GM12878 (cell line): ENCODE data around the gene SPOP.

Experiments
- BACH1 ChIP-seq: fragments of 450-650 bp; IDR thresholded peaks from 2 replicates; pipeline ENCODE4 v1.6.1; 2017; ENCODE audit warnings: mild to moderate bottlenecking, borderline replicate concordance
- BMI1 ChIP-seq: fragments of 450-650 bp; IDR thresholded peaks from 2 replicates; pipeline ENCODE4 v1.6.1; 2016; ENCODE audit warnings: mild to moderate bottlenecking, moderate library complexity, borderline replicate concordance
- CBFB ChIP-seq: IDR thresholded peaks from 2 replicates; pipeline ENCODE4 v1.6.1; 2016; ENCODE audit warnings: antibody characterized with exemption, low read depth
- CBX3 ChIP-seq: fragments of 200-600 bp; sonication (generic); IDR thresholded peaks from 2 replicates; pipeline ENCODE4 v1.6.1; 2016; ENCODE audit warnings: low read depth, borderline replicate concordance
- CBX5 ChIP-seq: sonication (generic); IDR thresholded peaks from 2 replicates; pipeline ENCODE4 v1.6.1; 2016; ENCODE audit warnings: low read depth, moderate library complexity, mild to moderate bottlenecking, inconsistent platforms
- CTCF ChIP-seq, 3 experiments: IDR thresholded peaks in 2 of 3; conservative IDR thresholded peaks in 1 of 3; 2 replicates each; pipeline ENCODE4 v1.5.1; 2011; ENCODE audit warnings: low read depth in 3 of 3, low read length in 3 of 3, mild to moderate bottlenecking in 3 of 3, control low read depth in 2 of 3, moderate library complexity in 2 of 3, inconsistent platforms in 1 of 3, mixed read lengths in 1 of 3; ENCODE audit not compliant: control insufficient read depth in 2 of 3, insufficient read depth in 1 of 3; ENCODE audit errors: extremely low read depth in 1 of 3
- DPF2 ChIP-seq: fragments of 450-650 bp; IDR thresholded peaks from 2 replicates; pipeline ENCODE4 v1.6.1; 2017; ENCODE audit warnings: mild to moderate bottlenecking
- EZH2 ChIP-seq: IDR thresholded peaks from 2 replicates; pipeline ENCODE4 v1.6.1; 2012; ENCODE audit warnings: low read depth, mild to moderate bottlenecking, control low read depth, inconsistent platforms, low read length, borderline replicate concordance; ENCODE audit not compliant: control insufficient read depth
- KAT2A ChIP-seq: conservative IDR thresholded peaks from 2 replicates; pipeline ENCODE4 v1.6.1; 2011; ENCODE audit warnings: low read depth, low read length; ENCODE audit not compliant: control insufficient read depth
- MAX ChIP-seq: IDR thresholded peaks from 2 replicates; pipeline ENCODE4 v1.6.1; 2012; ENCODE audit warnings: low read depth, low read length, improper control_type of control experiment
- POLR2AphosphoS5 ChIP-seq: IDR thresholded peaks from 2 replicates; pipeline ENCODE4 v1.6.1; 2011; ENCODE audit warnings: mild to moderate bottlenecking, low read length, inconsistent platforms
- TAF1 ChIP-seq: IDR thresholded peaks from 2 replicates; pipeline ENCODE4 v1.6.1; 2011; ENCODE audit warnings: mild to moderate bottlenecking, low read depth, low read length, borderline replicate concordance
- ZBTB33 ChIP-seq: fragments of 450-650 bp; IDR thresholded peaks from 2 replicates; pipeline ENCODE4 v1.6.1; 2017; ENCODE audit warnings: mild to moderate bottlenecking

- TF ChIP-seq CTCF (IDR thresholded peaks at IDR 0.05 in 2 of 3, conservative IDR thresholded peaks at IDR 0.05 in 1 of 3; ENCODE audit: control insufficient read depth in 2 of 3, extremely low read depth in 1 of 3, insufficient read depth in 1 of 3, low read depth in 3 of 3, low read length in 3 of 3) (no peak), POLR2AphosphoS5 (no peak), BMI1 (no peak), EZH2 (no peak), CBX3 (no peak), CBX5 (no peak), BACH1 (no peak), KAT2A (no peak), TAF1 (no peak), DPF2 (no peak), ZBTB33 (no peak), MAX (no peak), CBFB (no peak)
These were observed 40.2 kb downstream of the SPOP start for GRCh38 chr17:49637739-49638138.
